Gastrocnemius medialis (tissue), 4 donors: Measurements from ENCODE around the gene SMYD2. TPM values are rescaled to one million over a fixed set of nuclear protein-coding genes. Genes with fewer than 3 reads are reported as not detected.

Source experiments
- ATAC-seq, 2 donors: fragments of 150-250 bp; one replicate each; pipeline ENCODE4 v1.9.1; 2016
- DNase-seq, 2 donors: peaks; one replicate each; pipeline ENCODE4 v3.0.0-alpha.2; 2019
- H3K27ac ChIP-seq, 4 donors: fragments of 200-600 bp; sonication (generic); 1 replicate in 1 of 4; 2 replicates in 3 of 4; pipeline ENCODE4 v1.5.1; 2016 to 2018; ENCODE audit warnings: mild to moderate bottlenecking in 2 of 4, moderate library complexity in 1 of 4
- H3K27me3 ChIP-seq, 3 donors: fragments of 200-600 bp; sonication (generic) in 2 of 3; 1 replicate in 1 of 3; 2 replicates in 2 of 3; pipeline versions ENCODE4 v1.5.1 to v1.6.0; 2016 to 2019; ENCODE audit warnings: mild to moderate bottlenecking in 1 of 3, moderate library complexity in 1 of 3
- H3K36me3 ChIP-seq, 2 donors: fragments of 200-600 bp; sonication (generic) in 1 of 2; one replicate each; pipeline ENCODE4 v1.5.1; 2017 to 2018
- H3K4me1 ChIP-seq, 2 donors: fragments of 200-600 bp; sonication (generic) in 1 of 2; one replicate each; pipeline ENCODE4 v1.5.1; 2016 to 2017; ENCODE audit warnings: mild to moderate bottlenecking in 2 of 2
- H3K4me3 ChIP-seq, 4 donors: fragments of 200-600 bp; sonication (generic) in 3 of 4; 1 replicate in 1 of 4; 2 replicates in 3 of 4; pipeline ENCODE4 v1.5.1; 2016 to 2019; ENCODE audit warnings: mild to moderate bottlenecking in 2 of 4
- H3K9me3 ChIP-seq, 3 donors: fragments of 200-600 bp; sonication (generic) in 2 of 3; 1 replicate in 1 of 3; 2 replicates in 2 of 3; pipeline ENCODE4 v1.5.1; 2016 to 2019
- POLR2A ChIP-seq, 2 donors: fragments of 450-650 bp; IDR thresholded peaks; one replicate each; pipeline ENCODE4 v1.6.1; 2017; ENCODE audit warnings: antibody characterized with exemption in 2 of 2, mild to moderate bottlenecking in 2 of 2, moderate library complexity in 2 of 2
- in situ Hi-C, 4 donors: fragments of 200-750 bp; cut with MboI; loops; one replicate each; pipeline versions ENCODE4 v1.15.0 to v1.8.0; 2017; ENCODE audit warnings: low sequenced_read_pairs in 4 of 4
- intact Hi-C: fragments of 100-400 bp; cut with DNase I; formaldehyde crosslinking; loops from one replicate; pipeline ENCODE4 v1.15.1; 2023; ENCODE audit warnings: low total_unique reads
- total RNA-seq, 4 donors: library from RNA; depleted of rRNA; stranded (reverse); fragments of >200 nt; gene quantifications; one replicate each; pipeline versions ENCODE4 v1.1.0 to v1.2.3, GENCODE V29; 2016
- TF ChIP-seq, protein P1 (sequence below), 5 experiments: fragments of 450-650 bp in 3 of 5; fragments of 200-600 bp in 2 of 5; sonication (generic) in 2 of 5; IDR thresholded peaks in 4 of 5; conservative IDR thresholded peaks in 1 of 5; 1 replicate in 4 of 5; 2 replicates in 1 of 5; pipeline ENCODE4 v1.5.1; 2016 to 2019; ENCODE audit warnings: antibody characterized with exemption in 5 of 5, mild to moderate bottlenecking in 3 of 5, moderate library complexity in 3 of 5

The SMYD2 gene
- total RNA-seq, 4 donors from 2014 or later, result 57.2 to 112 (median 80.4) TPM

- intact Hi-C loops, result no loop called here
- TF ChIP-seq, protein P1, sequence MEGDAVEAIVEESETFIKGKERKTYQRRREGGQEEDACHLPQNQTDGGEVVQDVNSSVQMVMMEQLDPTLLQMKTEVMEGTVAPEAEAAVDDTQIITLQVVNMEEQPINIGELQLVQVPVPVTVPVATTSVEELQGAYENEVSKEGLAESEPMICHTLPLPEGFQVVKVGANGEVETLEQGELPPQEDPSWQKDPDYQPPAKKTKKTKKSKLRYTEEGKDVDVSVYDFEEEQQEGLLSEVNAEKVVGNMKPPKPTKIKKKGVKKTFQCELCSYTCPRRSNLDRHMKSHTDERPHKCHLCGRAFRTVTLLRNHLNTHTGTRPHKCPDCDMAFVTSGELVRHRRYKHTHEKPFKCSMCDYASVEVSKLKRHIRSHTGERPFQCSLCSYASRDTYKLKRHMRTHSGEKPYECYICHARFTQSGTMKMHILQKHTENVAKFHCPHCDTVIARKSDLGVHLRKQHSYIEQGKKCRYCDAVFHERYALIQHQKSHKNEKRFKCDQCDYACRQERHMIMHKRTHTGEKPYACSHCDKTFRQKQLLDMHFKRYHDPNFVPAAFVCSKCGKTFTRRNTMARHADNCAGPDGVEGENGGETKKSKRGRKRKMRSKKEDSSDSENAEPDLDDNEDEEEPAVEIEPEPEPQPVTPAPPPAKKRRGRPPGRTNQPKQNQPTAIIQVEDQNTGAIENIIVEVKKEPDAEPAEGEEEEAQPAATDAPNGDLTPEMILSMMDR (IDR thresholded peaks at IDR 0.05 in 4 of 5, conservative IDR thresholded peaks at IDR 0.05 in 1 of 5), result no peak
- TF ChIP-seq POLR2A (IDR thresholded peaks at IDR 0.05), result no peak
- no peak for ATAC-seq
- no peaks in the 10 kb centered on the region for H3K9me3 ChIP-seq
- H3K36me3 ChIP-seq, result peaks cover 0 to 11% of the 10 kb centered on the region in 2 donors
- no peak overlapping the region for H3K4me3 ChIP-seq
- H3K27me3 ChIP-seq, result no peaks in the 10 kb centered on the region
- H3K4me1 ChIP-seq, result peaks cover 8 to 21% of the 10 kb centered on the region in 2 donors
- in situ Hi-C loops, result no loop called here
- H3K27ac ChIP-seq, result peak overlapping the region in 3 of 4 donors; percentile 9 to 47 (median 18)
- DNase-seq, result no peak
Measured at GRCh38 chr1:214351551-214352277, 70.8 kb downstream of the SMYD2 start.

GRCh38 chr1:214352838-214353237 lies 71.9 kb downstream of the SMYD2 start:
- H3K27ac ChIP-seq, result peak overlapping the region in 3 of 4 donors; percentile 9 to 47 (median 18)
- H3K27me3 ChIP-seq, result no peaks in the 10 kb centered on the region
- TF ChIP-seq, protein P1 (IDR thresholded peaks at IDR 0.05 in 4 of 5, conservative IDR thresholded peaks at IDR 0.05 in 1 of 5), result no peak
- no peak for TF ChIP-seq POLR2A (IDR thresholded peaks at IDR 0.05)
- H3K36me3 ChIP-seq, result peaks cover 0 to 14% of the 10 kb centered on the region in 2 donors
- in situ Hi-C loops, result no loop called here
- ATAC-seq, result peak; percentile 51 to 65
- no peak overlapping the region for H3K4me3 ChIP-seq
- peaks cover 8 to 21% of the 10 kb centered on the region in 2 donors for H3K4me1 ChIP-seq
- intact Hi-C loops, result no loop called here
- no peak for DNase-seq
- no peaks in the 10 kb centered on the region for H3K9me3 ChIP-seq

DNA sequence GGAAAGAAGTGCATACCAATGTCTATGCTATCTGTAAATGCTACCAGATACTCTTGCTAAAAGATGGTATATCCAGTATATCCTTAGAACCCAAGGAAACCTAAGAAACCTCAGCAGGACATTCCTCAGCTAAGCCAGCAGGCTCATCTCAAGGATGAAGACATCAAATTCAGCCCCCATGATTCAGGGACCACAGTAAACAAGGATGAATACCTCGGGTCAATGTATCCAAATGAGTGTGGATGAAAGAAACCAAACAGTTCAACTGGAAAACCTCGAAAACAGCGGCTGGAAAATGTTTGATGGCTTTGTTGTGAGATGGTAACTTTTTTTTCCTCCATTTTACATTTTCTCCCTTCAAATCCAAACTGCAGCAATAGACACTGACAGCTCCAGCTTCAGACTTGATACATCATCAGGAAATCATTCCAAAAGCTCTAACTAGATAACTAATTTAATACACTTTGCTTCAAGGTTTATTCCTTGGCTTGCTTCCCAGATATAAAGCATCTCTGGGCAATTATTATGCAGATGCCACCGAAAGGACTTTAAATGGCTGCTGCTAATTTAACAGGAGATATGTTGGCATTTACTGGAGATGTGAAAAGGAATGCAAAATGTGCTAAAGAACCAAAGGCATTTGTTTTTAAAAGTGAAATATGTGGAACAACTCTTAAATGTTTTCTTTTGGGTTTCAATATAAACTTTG lies 73.6 kb downstream of the SMYD2 start:
- TF ChIP-seq, protein P1 (IDR thresholded peaks at IDR 0.05 in 4 of 5, conservative IDR thresholded peaks at IDR 0.05 in 1 of 5), result no peak
- no peak for TF ChIP-seq POLR2A (IDR thresholded peaks at IDR 0.05)
- intact Hi-C loops, result no loop called here
- H3K36me3 ChIP-seq, result peaks cover 0 to 17% of the 10 kb centered on the region in 2 donors
- DNase-seq (no peak), ATAC-seq (no peak)
- H3K4me3 ChIP-seq, result no peak overlapping the region
- in situ Hi-C loops, result no loop called here
- H3K4me1 ChIP-seq, result peaks cover 8 to 21% of the 10 kb centered on the region in 2 donors
- no peaks in the 10 kb centered on the region for H3K27me3 ChIP-seq
- no peaks in the 10 kb centered on the region for H3K9me3 ChIP-seq
- no peak overlapping the region for H3K27ac ChIP-seq

- DNase-seq, result no peak
- no peak overlapping the region for H3K4me3 ChIP-seq
- H3K36me3 ChIP-seq, result peaks cover 0 to 17% of the 10 kb centered on the region in 2 donors
- H3K4me1 ChIP-seq, result peaks cover 39 to 51% of the 10 kb centered on the region in 2 donors
- intact Hi-C loops, result loop anchor here (5.0 kb wide), 1 partner anchor 77 kb away; no protein-coding TSS in a partner anchor
- H3K27ac ChIP-seq, result peak overlapping the region; percentile 87 to 97 (median 91)
- in situ Hi-C loops, result no loop called here
- H3K27me3 ChIP-seq, result no peaks in the 10 kb centered on the region
- no peaks in the 10 kb centered on the region for H3K9me3 ChIP-seq
- TF ChIP-seq POLR2A (IDR thresholded peaks at IDR 0.05), result no peak
- TF ChIP-seq, protein P1 (IDR thresholded peaks at IDR 0.05 in 4 of 5, conservative IDR thresholded peaks at IDR 0.05 in 1 of 5), result no peak
- ATAC-seq, result no peak
Measured at GRCh38 chr1:214360116-214360515, 79.2 kb downstream of the SMYD2 start.
